Esophagus mucosa (tissue), 1 donor: Measurements from ENCODE around the gene PAX2. TPM values are rescaled to one million over a fixed set of nuclear protein-coding genes. Genes with fewer than 3 reads are reported as not detected.

Experiments used
- ATAC-seq: fragments of 200-7000 bp; cut with Tn5 transposase; one replicate; pipeline ENCODE4 v1.9.1; 2020
- total RNA-seq: library from RNA; stranded (reverse); gene quantifications from one replicate; pipeline ENCODE4 v1.2.4, GENCODE V29; 2023
- donor health status: DM: yes; HTN: yes; CAD: no.

PAX2 gene
- total RNA-seq, 1 donor from 2014 or later = not detected

GRCh38 chr10:100740476-100741377, 4.7 kb upstream of the PAX2 start:
- ATAC-seq = no peak

GRCh38 chr10:100741378-100742075, 3.9 kb upstream of the PAX2 start:
- ATAC-seq = no peak

GRCh38 chr10:100742076-100742771, 3.2 kb upstream of the PAX2 start:
- ATAC-seq = no peak

- no peak for ATAC-seq
Observed at GRCh38 chr10:100742936-100743335, 2.4 kb upstream of the PAX2 start.

- ATAC-seq = peak; percentile 65
Observed at GRCh38 chr10:100743626-100744135, 1.7 kb upstream of the PAX2 start.

GRCh38 chr10:100744136-100744986, 1.0 kb upstream of the PAX2 start:
- ATAC-seq = no peak

GRCh38 chr10:100745882-100746783, 751 bp downstream of the PAX2 start:
- ATAC-seq = no peak

GRCh38 chr10:100746784-100747455, 1.5 kb downstream of the PAX2 start:
- ATAC-seq = no peak

- no peak for ATAC-seq
Observed at GRCh38 chr10:100747456-100748230, 2.3 kb downstream of the PAX2 start.

- no peak for ATAC-seq
Observed at GRCh38 chr10:100748231-100749058, 3.1 kb downstream of the PAX2 start.

GRCh38 chr10:100749059-100749308, 3.6 kb downstream of the PAX2 start:
- no peak for ATAC-seq

- ATAC-seq = no peak
Observed at GRCh38 chr10:100749309-100750217, 4.2 kb downstream of the PAX2 start.

- ATAC-seq = no peak
Observed at GRCh38 chr10:100750291-100751210, 5.2 kb downstream of the PAX2 start.

GRCh38 chr10:100751211-100751933, 6.0 kb downstream of the PAX2 start:
- no peak for ATAC-seq

- ATAC-seq = no peak
Observed at GRCh38 chr10:100755821-100756220, 10.4 kb downstream of the PAX2 start.

- ATAC-seq = peak; percentile 18
Observed at GRCh38 chr10:100759331-100759730, 13.9 kb downstream of the PAX2 start.
